ENCODE results near the gene LYZ.
"Not testable (repeated sequence)": the region's sequence is repeated elsewhere in the genome, so short reads cannot be mapped to it uniquely, and the experiment has no call there.

Gene LYZ

GRCh38 chr12:69348162-69348938, at the start of gene LYZ:
TSS of gene LYZ (plus strand) at chr12:69348381. CDS start at chr12:69348409, 28 bp downstream.
- TF ChIP-seq ZNF384 (IDR thresholded peaks at IDR 0.05) (no peak), TARDBP (IDR thresholded peaks at IDR 0.05) (no peak), PKNOX1 (IDR thresholded peaks at IDR 0.05) (no peak), LEF1 (IDR thresholded peaks at IDR 0.05; ENCODE audit: borderline replicate concordance) (no peak)
- ChIA-PET POLR2A (no interaction called here), CTCF (no interaction called here)
- no peak for DNase-seq (ENCODE audit: extremely low spot score)

- ChIA-PET POLR2A (no interaction called here), CTCF (interaction anchor here (0.6 kb wide), 1 partner anchor 8 kb away, joined by 3 read pairs; no protein-coding TSS in a partner anchor)
- no peak for DNase-seq (ENCODE audit: extremely low spot score)
- TF ChIP-seq LEF1 (IDR thresholded peaks at IDR 0.05; ENCODE audit: borderline replicate concordance) (no peak), PKNOX1 (IDR thresholded peaks at IDR 0.05) (no peak), SUZ12 (IDR thresholded peaks at IDR 0.05) (no peak), HDGF (IDR thresholded peaks at IDR 0.05; ENCODE audit: borderline replicate concordance) (no peak), TARDBP (IDR thresholded peaks at IDR 0.05) (no peak), FOXA1 (IDR thresholded peaks at IDR 0.05) (no peak), NFRKB (IDR thresholded peaks at IDR 0.05) (no peak), ZNF384 (IDR thresholded peaks at IDR 0.05) (no peak), SP1 (IDR thresholded peaks at IDR 0.05) (no peak), ELF4 (IDR thresholded peaks at IDR 0.05) (no peak), ARNT (IDR thresholded peaks at IDR 0.05) (no peak), FOXM1 (IDR thresholded peaks at IDR 0.05; ENCODE audit: borderline replicate concordance) (no peak), FOXK2 (IDR thresholded peaks at IDR 0.05) (no peak), BHLHE40 (IDR thresholded peaks at IDR 0.05; ENCODE audit: borderline replicate concordance) (no peak), CTBP1 (IDR thresholded peaks at IDR 0.05; ENCODE audit: borderline replicate concordance) (no peak), L3MBTL2 (conservative IDR thresholded peaks at IDR 0.05) (no peak)
Measured at GRCh38 chr12:69298947-69299346, 49.2 kb upstream of the LYZ start.

- DNase-seq (ENCODE audit: extremely low spot score): no peak
- POLR2A ChIA-PET: no interaction called here
- TF ChIP-seq SP1 (IDR thresholded peaks at IDR 0.05): no peak
- no peak for TF ChIP-seq FOXK2 (IDR thresholded peaks at IDR 0.05)
- TF ChIP-seq PKNOX1 (IDR thresholded peaks at IDR 0.05): no peak
- TF ChIP-seq BHLHE40 (IDR thresholded peaks at IDR 0.05; ENCODE audit: borderline replicate concordance): no peak
- TF ChIP-seq ELF4 (IDR thresholded peaks at IDR 0.05): no peak
- no peak for TF ChIP-seq ZNF384 (IDR thresholded peaks at IDR 0.05)
- TF ChIP-seq LEF1 (IDR thresholded peaks at IDR 0.05; ENCODE audit: borderline replicate concordance): no peak
- no peak for TF ChIP-seq FOXA1 (IDR thresholded peaks at IDR 0.05)
- no peak for TF ChIP-seq TARDBP (IDR thresholded peaks at IDR 0.05)
- TF ChIP-seq L3MBTL2 (conservative IDR thresholded peaks at IDR 0.05): no peak
- no peak for TF ChIP-seq NFRKB (IDR thresholded peaks at IDR 0.05)
- TF ChIP-seq ARNT (IDR thresholded peaks at IDR 0.05): no peak
- CTCF ChIA-PET: no interaction called here
Measured at GRCh38 chr12:69304284-69304683, 43.9 kb upstream of the LYZ start.

- DNase-seq (ENCODE audit: extremely low spot score): no peak
- CTCF ChIA-PET: no interaction called here
- TF ChIP-seq LEF1 (IDR thresholded peaks at IDR 0.05; ENCODE audit: borderline replicate concordance) (no peak), TARDBP (IDR thresholded peaks at IDR 0.05) (no peak), FOXM1 (IDR thresholded peaks at IDR 0.05; ENCODE audit: borderline replicate concordance) (no peak), SP1 (IDR thresholded peaks at IDR 0.05) (no peak)
- POLR2A ChIA-PET: no interaction called here
Measured at GRCh38 chr12:69309461-69309860, 38.7 kb upstream of the LYZ start.

- ChIA-PET CTCF (no interaction called here), POLR2A (no interaction called here)
- DNase-seq (ENCODE audit: extremely low spot score): no peak
- TF ChIP-seq SP1 (IDR thresholded peaks at IDR 0.05): no peak
- TF ChIP-seq CTBP1 (IDR thresholded peaks at IDR 0.05; ENCODE audit: borderline replicate concordance): no peak
- TF ChIP-seq L3MBTL2 (conservative IDR thresholded peaks at IDR 0.05): no peak
- TF ChIP-seq PKNOX1 (IDR thresholded peaks at IDR 0.05): no peak
- no peak for TF ChIP-seq TARDBP (IDR thresholded peaks at IDR 0.05)
- TF ChIP-seq SUZ12 (IDR thresholded peaks at IDR 0.05): no peak
- no peak for TF ChIP-seq BHLHE40 (IDR thresholded peaks at IDR 0.05; ENCODE audit: borderline replicate concordance)
- no peak for TF ChIP-seq LEF1 (IDR thresholded peaks at IDR 0.05; ENCODE audit: borderline replicate concordance)
- TF ChIP-seq ZNF384 (IDR thresholded peaks at IDR 0.05): no peak
- TF ChIP-seq NFRKB (IDR thresholded peaks at IDR 0.05): no peak
- no peak for TF ChIP-seq HDGF (IDR thresholded peaks at IDR 0.05; ENCODE audit: borderline replicate concordance)
Measured at GRCh38 chr12:69313209-69313608, 35.0 kb upstream of the LYZ start.

GRCh38 chr12:69316784-69317183, 31.4 kb upstream of the LYZ start:
- DNase-seq (ENCODE audit: extremely low spot score); POLR2A ChIA-PET; CTCF ChIA-PET: not testable (repeated sequence)

GRCh38 chr12:69317233-69317632, 30.9 kb upstream of the LYZ start:
- POLR2A ChIA-PET; CTCF ChIA-PET; DNase-seq (ENCODE audit: extremely low spot score): not testable (repeated sequence)
